Progenitor cell of endocrine pancreas (in vitro differentiated cells): ENCODE data around the gene SLC35B2. TPM values are rescaled to one million over a fixed set of nuclear protein-coding genes. Genes with fewer than 3 reads are reported as not detected.

Experiments used
- DNase-seq: peaks from one replicate; pipeline ENCODE4 v3.0.0; 2021; ENCODE audit warnings: low spot score; ENCODE audit not compliant: unreplicated experiment
- H3K27ac Mint-ChIP-seq: 2 replicates; pipeline ENCODE4 v1.8.0; 2021; ENCODE audit warnings: mild to moderate bottlenecking, moderate library complexity, mixed read lengths
- H3K27me3 Mint-ChIP-seq: 2 replicates; pipeline ENCODE4 v1.8.0; 2021; ENCODE audit warnings: mixed read lengths
- H3K36me3 Mint-ChIP-seq: 2 replicates; pipeline ENCODE4 v1.8.0; 2022; ENCODE audit warnings: mixed read lengths; ENCODE audit not compliant: insufficient read depth
- H3K4me1 Mint-ChIP-seq: 2 replicates; pipeline ENCODE4 v1.8.0; 2021; ENCODE audit warnings: low read depth, mixed read lengths
- H3K4me3 Mint-ChIP-seq: 2 replicates; pipeline ENCODE4 v1.8.0; 2021; ENCODE audit warnings: low read depth, mild to moderate bottlenecking, moderate library complexity, mixed read lengths
- H3K9me3 Mint-ChIP-seq: 2 replicates; pipeline ENCODE4 v1.8.0; 2021; ENCODE audit warnings: low read depth, mixed read lengths
- CTCF ChIP-seq: fragments of 200-600 bp; sonication (generic); IDR thresholded peaks from one replicate; pipeline ENCODE4 v1.5.0; 2021; ENCODE audit warnings: antibody characterized with exemption, mild to moderate bottlenecking; ENCODE audit not compliant: unreplicated experiment
- total RNA-seq: library from RNA; stranded (reverse); gene quantifications from 2 replicates; pipeline ENCODE4 v1.2.1, GENCODE V29; 2021

Gene SLC35B2
- total RNA-seq, 1 donor from 2014 or later: 50.3 TPM

DNA sequence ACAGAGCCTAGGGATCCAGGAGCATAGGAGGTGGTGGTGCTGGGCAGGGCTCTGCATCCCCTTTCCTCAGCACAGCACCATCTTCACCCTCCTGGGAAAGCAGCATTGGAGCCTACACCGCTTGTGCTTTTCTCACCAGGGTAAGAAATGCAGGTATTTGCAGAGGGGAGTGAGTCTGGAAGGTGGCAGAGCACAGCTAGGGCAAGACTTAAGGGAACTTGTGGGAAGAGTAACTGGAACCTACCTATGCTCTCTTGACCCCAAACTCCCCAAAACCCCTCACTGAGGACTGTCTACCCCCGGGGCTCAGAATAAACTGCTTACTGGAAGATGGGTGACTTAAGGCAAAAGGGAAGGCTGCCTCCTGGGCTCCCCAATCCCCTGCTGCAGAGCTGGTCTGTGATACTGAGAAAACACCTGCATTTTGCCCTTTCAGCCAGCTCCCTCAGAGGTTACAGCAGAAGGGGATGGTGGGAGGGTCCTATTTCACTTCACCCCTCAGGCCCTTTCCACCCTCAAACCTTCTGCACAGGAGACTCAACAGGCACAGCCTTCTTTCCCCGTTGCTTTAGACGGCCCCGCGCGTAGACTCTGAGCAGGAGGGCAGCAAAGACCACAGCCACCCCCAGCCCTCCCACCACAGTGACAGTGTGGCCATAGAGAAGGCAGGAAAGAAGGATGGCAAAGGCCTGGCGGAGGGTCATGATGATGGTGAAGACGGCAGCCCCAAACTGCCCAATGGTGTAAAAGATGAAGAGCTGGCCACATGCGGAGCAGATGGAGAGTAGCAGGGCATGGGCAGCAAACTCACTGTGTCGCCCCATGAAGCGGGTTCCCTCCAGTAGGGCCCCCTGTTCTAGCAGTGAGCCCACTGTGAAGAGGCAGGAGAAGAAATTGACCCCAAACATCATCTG lies 2.9 kb downstream of the SLC35B2 start:
- no peak for DNase-seq
- H3K4me3 Mint-ChIP-seq: peak overlapping the region; percentile 54
- H3K4me1 Mint-ChIP-seq: peaks cover 35% of the 10 kb centered on the region
- no peaks in the 10 kb centered on the region for H3K9me3 Mint-ChIP-seq
- no peak for TF ChIP-seq CTCF
- no peaks in the 10 kb centered on the region for H3K27me3 Mint-ChIP-seq
- H3K27ac Mint-ChIP-seq: peak overlapping the region; percentile 81
- peaks cover 42% of the 10 kb centered on the region for H3K36me3 Mint-ChIP-seq

DNA sequence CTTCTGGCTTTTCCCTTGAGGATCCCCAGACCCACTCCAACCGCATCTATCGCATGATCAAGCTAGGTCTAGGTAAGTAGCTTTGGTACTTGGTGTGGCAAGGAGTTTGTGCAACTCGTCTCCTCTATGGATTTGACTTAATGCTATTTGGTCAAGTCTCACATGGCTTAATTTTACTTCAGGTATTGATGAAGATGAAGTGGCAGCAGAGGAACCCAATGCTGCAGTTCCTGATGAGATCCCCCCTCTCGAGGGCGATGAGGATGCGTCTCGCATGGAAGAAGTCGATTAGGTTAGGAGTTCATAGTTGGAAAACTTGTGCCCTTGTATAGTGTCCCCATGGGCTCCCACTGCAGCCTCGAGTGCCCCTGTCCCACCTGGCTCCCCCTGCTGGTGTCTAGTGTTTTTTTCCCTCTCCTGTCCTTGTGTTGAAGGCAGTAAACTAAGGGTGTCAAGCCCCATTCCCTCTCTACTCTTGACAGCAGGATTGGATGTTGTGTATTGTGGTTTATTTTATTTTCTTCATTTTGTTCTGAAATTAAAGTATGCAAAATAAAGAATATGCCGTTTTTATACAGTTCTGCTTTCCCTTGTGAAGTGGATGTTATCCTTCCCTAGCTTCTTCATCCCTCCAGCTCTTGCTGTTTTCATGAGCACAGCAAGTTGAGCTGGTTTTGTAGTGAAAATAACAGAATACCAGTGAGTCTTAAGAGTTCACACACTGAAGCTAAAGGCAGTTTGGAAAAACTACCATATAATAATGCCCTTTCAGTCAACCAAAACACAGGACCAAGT lies 3.8 kb downstream of the SLC35B2 start:
- no peak overlapping the region for H3K4me3 Mint-ChIP-seq
- peak overlapping the region; percentile 49 for H3K27ac Mint-ChIP-seq
- peaks cover 42% of the 10 kb centered on the region for H3K4me1 Mint-ChIP-seq
- H3K9me3 Mint-ChIP-seq: no peaks in the 10 kb centered on the region
- no peaks in the 10 kb centered on the region for H3K27me3 Mint-ChIP-seq
- TF ChIP-seq CTCF: peak; percentile 57
- H3K36me3 Mint-ChIP-seq: peaks cover 48% of the 10 kb centered on the region
- no peak for DNase-seq

DNA sequence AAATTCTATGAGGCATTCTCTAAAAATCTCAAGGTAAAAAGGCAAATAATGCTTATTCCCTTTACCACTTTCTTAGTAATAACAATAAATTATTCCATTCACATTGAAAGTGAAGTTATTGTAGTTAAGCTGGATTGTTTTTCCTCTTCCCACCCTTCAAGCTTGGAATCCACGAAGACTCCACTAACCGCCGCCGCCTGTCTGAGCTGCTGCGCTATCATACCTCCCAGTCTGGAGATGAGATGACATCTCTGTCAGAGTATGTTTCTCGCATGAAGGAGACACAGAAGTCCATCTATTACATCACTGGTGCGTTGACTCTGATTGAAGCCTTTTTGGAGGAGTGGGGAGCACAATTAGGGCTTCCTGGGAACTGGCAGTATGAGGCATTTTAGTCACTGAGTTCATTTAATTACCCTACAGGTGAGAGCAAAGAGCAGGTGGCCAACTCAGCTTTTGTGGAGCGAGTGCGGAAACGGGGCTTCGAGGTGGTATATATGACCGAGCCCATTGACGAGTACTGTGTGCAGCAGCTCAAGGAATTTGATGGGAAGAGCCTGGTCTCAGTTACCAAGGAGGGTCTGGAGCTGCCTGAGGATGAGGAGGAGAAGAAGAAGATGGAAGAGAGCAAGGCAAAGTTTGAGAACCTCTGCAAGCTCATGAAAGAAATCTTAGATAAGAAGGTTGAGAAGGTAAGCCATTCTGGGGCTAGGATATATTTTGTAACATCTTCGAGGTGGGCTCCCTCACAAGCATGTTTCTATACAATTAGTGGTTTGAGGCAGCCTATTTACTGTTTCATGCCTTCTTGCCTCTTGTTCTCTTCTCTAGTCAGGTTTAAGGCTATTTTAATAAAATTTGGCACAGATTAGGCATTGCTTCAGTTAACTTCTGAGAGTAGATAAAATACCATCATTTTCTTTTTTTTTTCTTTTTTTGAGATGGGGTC lies 5.5 kb downstream of the SLC35B2 start:
- Mint-ChIP-seq H3K4me1 (peaks cover 44% of the 10 kb centered on the region), H3K27me3 (no peaks in the 10 kb centered on the region), H3K9me3 (no peaks in the 10 kb centered on the region), H3K27ac (peak overlapping the region; percentile 62), H3K4me3 (no peak overlapping the region), H3K36me3 (peaks cover 55% of the 10 kb centered on the region)
- no peak for TF ChIP-seq CTCF
- no peak for DNase-seq

- no peaks in the 10 kb centered on the region for H3K9me3 Mint-ChIP-seq
- peaks cover 56% of the 10 kb centered on the region for H3K36me3 Mint-ChIP-seq
- no peak overlapping the region for H3K27ac Mint-ChIP-seq
- DNase-seq: no peak
- H3K27me3 Mint-ChIP-seq: no peaks in the 10 kb centered on the region
- H3K4me1 Mint-ChIP-seq: peaks cover 35% of the 10 kb centered on the region
- TF ChIP-seq CTCF: no peak
- H3K4me3 Mint-ChIP-seq: no peak overlapping the region
Observed at GRCh38 chr6:44250718-44251123, 6.6 kb downstream of the SLC35B2 start.
